CD4-positive, CD25-positive, alpha-beta regulatory T cell (primary cell): ENCODE data around the gene CXCL3. TPM values are rescaled to one million over a fixed set of nuclear protein-coding genes. Genes with fewer than 3 reads are reported as not detected.

Experiments
- ATAC-seq, 2 donors: fragments of 150-1000 bp; cut with Tn5 transposase; one replicate each; pipeline ENCODE4 v1.10.0; 2021; ENCODE audit warnings: low read depth in 2 of 2, moderate number of reproducible peaks in 2 of 2, moderate library complexity in 1 of 2
- DNase-seq, 3 donors: peaks; one replicate each; pipeline versions ENCODE4 v3.0.0 to v3.0.0-alpha.2; 2012 to 2022; ENCODE audit warnings: mixed read lengths in 1 of 3
- H3K27ac ChIP-seq: one replicate; pipeline ENCODE4 v1.7.0; 2013; ENCODE audit warnings: mild to moderate bottlenecking, low read length; ENCODE audit not compliant: insufficient read depth, poor library complexity, severe bottlenecking
- H3K27me3 ChIP-seq: one replicate; pipeline ENCODE4 v1.7.0; 2013; ENCODE audit warnings: low read length; ENCODE audit not compliant: control insufficient read depth, insufficient read depth
- H3K36me3 ChIP-seq: one replicate; pipeline ENCODE4 v1.7.0; 2013; ENCODE audit warnings: mild to moderate bottlenecking, low read length, moderate library complexity; ENCODE audit not compliant: control insufficient read depth, insufficient read depth
- H3K4me1 ChIP-seq: 2 replicates; pipeline ENCODE4 v1.7.0; 2013; ENCODE audit warnings: mild to moderate bottlenecking, low read length; ENCODE audit not compliant: insufficient read depth, control insufficient read depth, poor library complexity, severe bottlenecking
- H3K4me3 ChIP-seq: one replicate; pipeline ENCODE4 v1.7.0; 2013; ENCODE audit warnings: low read depth, mild to moderate bottlenecking, low read length, moderate library complexity
- H3K9me3 ChIP-seq, 2 experiments: 1 replicate in 1 of 2; 2 replicates in 1 of 2; pipeline ENCODE4 v1.7.0; 2013; ENCODE audit warnings: low read length in 2 of 2, mild to moderate bottlenecking in 1 of 2, moderate library complexity in 1 of 2; ENCODE audit not compliant: control insufficient read depth in 2 of 2
- H3K27ac Mint-ChIP-seq, 3 donors: one replicate each; pipeline ENCODE4 v1.8.0; 2020 to 2022; ENCODE audit warnings: mild to moderate bottlenecking in 3 of 3, mixed read lengths in 3 of 3, moderate library complexity in 2 of 3
- H3K27me3 Mint-ChIP-seq: one replicate; pipeline ENCODE4 v1.8.0; 2022; ENCODE audit warnings: mild to moderate bottlenecking, mixed read lengths
- H3K36me3 Mint-ChIP-seq: one replicate; pipeline ENCODE4 v1.8.0; 2020; ENCODE audit warnings: mixed read lengths
- H3K4me1 Mint-ChIP-seq, 4 donors: one replicate each; pipeline ENCODE4 v1.8.0; 2020 to 2022; ENCODE audit warnings: mixed read lengths in 4 of 4, mild to moderate bottlenecking in 1 of 4
- H3K4me3 Mint-ChIP-seq, 4 donors: one replicate each; pipeline ENCODE4 v1.8.0; 2020 to 2022; ENCODE audit warnings: mild to moderate bottlenecking in 4 of 4, mixed read lengths in 4 of 4, moderate library complexity in 3 of 4
- H3K9me3 Mint-ChIP-seq, 7 donors: one replicate each; pipeline ENCODE4 v1.8.0; 2020 to 2022; ENCODE audit warnings: mixed read lengths in 7 of 7, mild to moderate bottlenecking in 3 of 7, moderate library complexity in 2 of 7
- polyA plus RNA-seq, 4 donors: library from polyadenylated mRNA; unstranded; fragments of 300-500 nt; fragmentation: Illumina TruSeq; gene quantifications; one replicate each; pipeline ENCODE4 v1.2.3, GENCODE V29; 2021
- total RNA-seq: library from RNA; stranded (reverse); gene quantifications from one replicate; pipeline ENCODE4 v1.2.3, GENCODE V29; 2022

The CXCL3 gene
- total and polyA plus RNA-seq, 5 donors from 2014 or later: not detected

DNA sequence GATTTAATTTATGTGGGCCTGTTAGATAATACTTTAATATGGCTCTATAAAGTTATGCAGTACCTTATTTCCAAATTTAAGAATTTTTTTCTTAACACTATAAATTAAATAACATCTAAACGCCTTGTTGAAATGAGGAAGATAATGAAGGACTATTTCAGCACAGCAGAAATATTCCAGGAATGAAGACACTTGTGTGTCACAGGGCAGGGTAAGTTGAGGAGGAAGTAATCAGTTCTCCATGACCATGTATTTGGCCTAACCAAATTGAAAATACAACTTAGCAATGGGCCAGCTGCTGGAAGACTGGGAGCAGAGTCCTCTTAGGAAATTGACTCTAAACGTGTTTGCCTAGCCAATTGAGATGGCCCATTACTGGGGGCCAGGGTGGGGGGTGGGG lies 16.9 kb downstream of the CXCL3 start:
- Mint-ChIP-seq H3K4me1 (no peaks in the 10 kb centered on the region), H3K27ac (no peak overlapping the region), H3K9me3 (peaks cover 0 to 8% (median 0%) of the 10 kb centered on the region in 7 donors), H3K4me3 (no peak overlapping the region), H3K36me3 (no peaks in the 10 kb centered on the region), H3K27me3 (no peaks in the 10 kb centered on the region)
- ATAC-seq (no peak), DNase-seq (no peak)
- no peaks in the 10 kb centered on the region for H3K36me3 ChIP-seq
- no peaks in the 10 kb centered on the region for H3K27me3 ChIP-seq
- H3K4me1 ChIP-seq: no peaks in the 10 kb centered on the region
- no peaks in the 10 kb centered on the region for H3K9me3 ChIP-seq
- H3K27ac ChIP-seq: no peak overlapping the region
- no peak overlapping the region for H3K4me3 ChIP-seq

DNA sequence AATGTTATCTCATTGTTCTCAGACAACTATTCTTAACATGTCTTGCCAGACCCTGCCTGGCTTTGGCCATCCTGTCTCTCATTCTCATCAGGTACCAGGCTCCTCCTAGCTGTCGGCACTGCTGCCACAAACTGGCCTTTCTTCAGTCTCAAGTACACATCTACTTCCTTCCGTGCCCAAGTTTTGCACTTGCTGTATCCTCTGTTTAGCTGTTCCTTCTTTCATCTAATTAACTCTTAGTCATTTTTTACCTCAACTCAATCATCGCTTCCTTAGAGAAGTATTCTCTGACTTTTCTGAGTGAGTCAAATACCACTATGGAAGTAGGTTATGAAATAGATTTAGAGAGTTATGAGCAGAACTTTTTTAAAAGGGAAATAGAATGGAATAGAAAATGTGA lies 19.7 kb downstream of the CXCL3 start:
- Histone ChIP-seq H3K36me3 (no peaks in the 10 kb centered on the region), H3K27me3 (no peaks in the 10 kb centered on the region), H3K4me3 (no peak overlapping the region), H3K27ac (no peak overlapping the region), H3K4me1 (no peaks in the 10 kb centered on the region), H3K9me3 (no peaks in the 10 kb centered on the region)
- Mint-ChIP-seq H3K4me1 (no peaks in the 10 kb centered on the region), H3K27me3 (no peaks in the 10 kb centered on the region), H3K9me3 (peaks cover 0 to 6% (median 0%) of the 10 kb centered on the region in 7 donors), H3K4me3 (no peak overlapping the region), H3K27ac (no peak overlapping the region), H3K36me3 (no peaks in the 10 kb centered on the region)
- ATAC-seq (no peak), DNase-seq (no peak)

DNA sequence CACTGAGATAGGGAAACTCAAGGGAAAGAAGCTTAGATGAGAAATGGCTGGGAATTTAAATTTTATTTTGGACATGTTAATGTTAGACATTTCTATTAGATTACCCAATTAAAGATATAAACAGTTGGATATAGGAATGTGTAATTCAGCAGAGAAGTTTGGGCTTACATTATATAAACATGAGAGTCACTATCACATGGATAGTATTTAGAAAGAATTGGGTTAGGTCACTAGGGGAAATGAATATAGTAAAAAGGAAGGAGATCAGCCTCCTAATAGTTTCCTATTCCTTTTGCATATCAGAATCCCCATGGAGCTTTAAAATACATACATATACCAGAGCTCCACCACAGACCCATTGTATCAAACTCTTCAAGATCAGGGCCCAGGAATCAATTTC lies 20.4 kb downstream of the CXCL3 start:
- H3K4me3 ChIP-seq: no peak overlapping the region
- Mint-ChIP-seq H3K4me3 (no peak overlapping the region), H3K9me3 (peaks cover 0 to 6% (median 0%) of the 10 kb centered on the region in 7 donors), H3K36me3 (no peaks in the 10 kb centered on the region), H3K27me3 (no peaks in the 10 kb centered on the region), H3K4me1 (no peaks in the 10 kb centered on the region), H3K27ac (no peak overlapping the region)
- DNase-seq: no peak
- H3K4me1 ChIP-seq: no peaks in the 10 kb centered on the region
- H3K27me3 ChIP-seq: no peaks in the 10 kb centered on the region
- ATAC-seq: no peak
- H3K9me3 ChIP-seq: no peaks in the 10 kb centered on the region
- no peak overlapping the region for H3K27ac ChIP-seq
- no peaks in the 10 kb centered on the region for H3K36me3 ChIP-seq

DNA sequence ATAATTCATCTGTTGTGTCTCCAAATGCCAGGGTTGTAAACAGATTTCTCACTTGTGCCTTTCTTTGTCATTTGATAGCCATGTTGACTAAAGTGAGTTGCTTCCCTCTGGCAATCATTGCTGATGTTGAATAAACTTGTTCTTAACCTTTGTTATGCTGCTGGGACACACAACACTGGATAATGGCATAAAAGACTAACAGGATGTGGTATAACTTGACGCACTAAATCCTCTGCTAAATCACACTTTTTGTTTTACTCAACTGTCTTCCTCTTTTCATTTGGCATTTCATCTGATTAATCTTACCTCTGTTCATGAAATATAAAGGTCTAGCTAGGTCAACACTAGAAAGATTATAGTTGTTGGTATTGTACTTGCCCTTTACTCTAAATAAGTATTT lies 22.4 kb downstream of the CXCL3 start:
- no peak for DNase-seq
- Mint-ChIP-seq H3K27ac (no peak overlapping the region), H3K4me1 (no peaks in the 10 kb centered on the region), H3K36me3 (no peaks in the 10 kb centered on the region), H3K4me3 (no peak overlapping the region), H3K9me3 (peaks cover 0 to 6% (median 0%) of the 10 kb centered on the region in 7 donors), H3K27me3 (no peaks in the 10 kb centered on the region)
- H3K4me3 ChIP-seq: no peak overlapping the region
- no peaks in the 10 kb centered on the region for H3K9me3 ChIP-seq
- H3K4me1 ChIP-seq: no peaks in the 10 kb centered on the region
- no peaks in the 10 kb centered on the region for H3K27me3 ChIP-seq
- no peaks in the 10 kb centered on the region for H3K36me3 ChIP-seq
- ATAC-seq: no peak
- H3K27ac ChIP-seq: no peak overlapping the region

DNA sequence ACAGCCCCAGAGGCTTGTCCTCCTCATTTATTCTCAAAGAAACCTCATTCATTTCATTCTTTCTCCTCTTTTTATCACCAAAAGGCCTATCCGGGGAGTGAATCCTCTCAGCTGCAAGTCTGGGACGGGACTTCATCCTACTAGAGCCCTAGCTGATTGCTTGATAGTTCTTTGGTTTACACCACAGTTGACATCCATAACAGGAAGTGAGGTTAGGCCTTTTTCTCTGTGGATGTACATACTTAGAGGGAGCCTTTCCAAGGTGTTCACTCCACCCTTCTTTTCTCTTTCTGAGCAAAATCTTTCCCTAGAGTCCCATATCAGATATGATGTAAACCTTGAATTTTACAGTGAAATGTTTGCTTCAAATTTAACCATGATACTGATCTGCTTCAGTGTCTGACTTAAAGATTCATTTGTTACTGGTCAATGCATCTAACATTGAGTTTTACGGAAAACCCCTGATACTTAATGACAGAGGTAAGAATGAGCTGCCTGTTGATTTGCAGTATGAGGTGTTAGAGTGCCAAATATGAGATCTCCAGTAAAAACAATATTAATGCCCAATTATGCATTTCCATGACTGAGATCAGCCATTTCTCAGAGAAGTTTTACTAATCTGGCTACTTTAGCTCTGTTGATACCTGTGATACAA lies 23.2 kb downstream of the CXCL3 start:
- H3K9me3 Mint-ChIP-seq: peaks cover 0 to 6% (median 2%) of the 10 kb centered on the region in 7 donors
- Histone ChIP-seq H3K4me3 (no peak overlapping the region), H3K9me3 (no peaks in the 10 kb centered on the region), H3K27ac (no peak overlapping the region), H3K36me3 (no peaks in the 10 kb centered on the region), H3K4me1 (no peaks in the 10 kb centered on the region), H3K27me3 (no peaks in the 10 kb centered on the region)
- H3K4me3 Mint-ChIP-seq: no peak overlapping the region
- DNase-seq: no peak
- no peak for ATAC-seq
- H3K27ac Mint-ChIP-seq: no peak overlapping the region
- H3K4me1 Mint-ChIP-seq: no peaks in the 10 kb centered on the region
- H3K36me3 Mint-ChIP-seq: no peaks in the 10 kb centered on the region
- no peaks in the 10 kb centered on the region for H3K27me3 Mint-ChIP-seq

DNA sequence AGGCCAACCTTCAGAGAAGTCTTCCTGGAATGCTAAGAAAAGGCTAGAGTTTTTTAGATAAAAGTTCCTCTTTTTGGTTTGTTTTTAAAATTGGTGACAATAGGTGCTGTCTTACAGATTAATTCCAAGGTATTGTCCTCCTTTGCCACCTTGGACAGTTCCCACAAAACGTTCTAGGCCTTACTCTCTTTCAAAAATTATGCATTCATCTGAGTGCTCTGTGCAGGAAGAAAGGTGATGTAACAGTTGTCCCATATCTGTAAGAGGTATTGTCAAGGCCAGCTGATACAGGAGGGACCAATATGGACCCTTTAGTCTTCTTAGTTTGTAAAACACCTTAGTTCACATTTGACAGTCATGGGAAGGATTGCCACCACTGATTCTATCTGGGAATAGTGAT lies 24.2 kb downstream of the CXCL3 start:
- H3K27ac Mint-ChIP-seq: no peak overlapping the region
- Histone ChIP-seq H3K36me3 (no peaks in the 10 kb centered on the region), H3K9me3 (no peaks in the 10 kb centered on the region), H3K27me3 (no peaks in the 10 kb centered on the region), H3K4me1 (no peaks in the 10 kb centered on the region), H3K27ac (no peak overlapping the region), H3K4me3 (no peak overlapping the region)
- no peak for DNase-seq
- ATAC-seq: no peak
- no peak overlapping the region for H3K4me3 Mint-ChIP-seq
- no peaks in the 10 kb centered on the region for H3K36me3 Mint-ChIP-seq
- H3K27me3 Mint-ChIP-seq: no peaks in the 10 kb centered on the region
- H3K9me3 Mint-ChIP-seq: peaks cover 0 to 6% (median 2%) of the 10 kb centered on the region in 7 donors
- H3K4me1 Mint-ChIP-seq: no peaks in the 10 kb centered on the region

DNA sequence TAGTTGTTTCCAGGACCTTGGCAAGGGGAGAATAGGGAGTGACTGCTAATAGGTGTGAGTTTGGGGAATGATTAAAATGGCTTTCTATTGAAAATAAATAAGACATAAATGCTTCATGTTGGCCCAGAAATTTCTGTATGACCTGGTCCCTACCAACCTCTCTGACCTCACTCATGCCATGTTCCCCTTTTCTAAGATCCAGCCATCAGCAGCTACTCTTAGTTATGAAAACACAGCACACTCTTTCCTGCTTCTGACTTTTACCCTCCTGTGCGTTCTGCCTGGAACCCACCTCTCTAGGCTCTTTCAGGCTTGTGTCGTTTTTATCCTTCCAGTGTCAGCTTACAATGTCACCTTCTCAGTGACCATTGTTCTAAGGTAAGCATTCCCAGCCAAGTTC lies 25.2 kb downstream of the CXCL3 start:
- H3K4me3 ChIP-seq: no peak overlapping the region
- ATAC-seq (no peak), DNase-seq (no peak)
- Mint-ChIP-seq H3K4me1 (no peaks in the 10 kb centered on the region), H3K27me3 (no peaks in the 10 kb centered on the region), H3K4me3 (no peak overlapping the region), H3K36me3 (no peaks in the 10 kb centered on the region), H3K27ac (no peak overlapping the region), H3K9me3 (peaks cover 0 to 6% (median 2%) of the 10 kb centered on the region in 7 donors)
- no peak overlapping the region for H3K27ac ChIP-seq
- H3K9me3 ChIP-seq: no peaks in the 10 kb centered on the region
- H3K27me3 ChIP-seq: no peaks in the 10 kb centered on the region
- H3K36me3 ChIP-seq: no peaks in the 10 kb centered on the region
- no peaks in the 10 kb centered on the region for H3K4me1 ChIP-seq

DNA sequence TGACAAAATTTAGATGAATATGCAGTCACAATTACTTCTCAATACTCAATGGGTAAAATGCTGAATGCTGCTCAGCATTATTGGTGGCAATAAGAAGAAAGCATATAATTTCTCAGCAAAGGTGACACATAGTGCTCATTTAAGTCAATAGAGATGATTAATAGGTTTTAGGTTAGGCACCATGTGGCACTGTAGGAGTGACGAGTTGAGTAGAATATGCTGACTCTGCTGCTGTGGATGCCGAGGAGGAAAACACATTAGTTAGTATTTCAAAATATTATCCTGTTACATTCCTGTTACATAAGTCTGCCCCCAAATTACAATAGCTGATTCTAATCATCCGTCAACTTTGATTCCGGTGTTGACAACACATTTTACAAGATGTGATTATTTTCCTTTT lies 26.4 kb downstream of the CXCL3 start:
- no peak for ATAC-seq
- H3K9me3 Mint-ChIP-seq: peaks cover 0 to 6% (median 3%) of the 10 kb centered on the region in 7 donors
- no peak overlapping the region for H3K4me3 Mint-ChIP-seq
- no peaks in the 10 kb centered on the region for H3K4me1 Mint-ChIP-seq
- Histone ChIP-seq H3K9me3 (no peaks in the 10 kb centered on the region), H3K4me3 (no peak overlapping the region), H3K36me3 (no peaks in the 10 kb centered on the region), H3K4me1 (no peaks in the 10 kb centered on the region), H3K27ac (no peak overlapping the region), H3K27me3 (no peaks in the 10 kb centered on the region)
- no peak overlapping the region for H3K27ac Mint-ChIP-seq
- no peak for DNase-seq
- no peaks in the 10 kb centered on the region for H3K27me3 Mint-ChIP-seq
- no peaks in the 10 kb centered on the region for H3K36me3 Mint-ChIP-seq
